Measurements from ENCODE around the gene NEK8. TPM values are rescaled to one million over a fixed set of nuclear protein-coding genes. Genes with fewer than 3 reads are reported as not detected.

NEK8 gene
- polyA plus RNA-seq, 1 donor from 2014 or later, result 1.5 TPM

GRCh38 chr17:28726627-28727491 is 1.7 kb upstream of the NEK8 start:
- Histone ChIP-seq H3K36me3 (ENCODE audit: insufficient read depth, low read length) (no peaks in the 10 kb centered on the region), H3K27me3 (ENCODE audit: insufficient read depth, low read depth, low read length) (peaks cover 4% of the 10 kb centered on the region), H3K9me2 (ENCODE audit: insufficient read depth, low read length) (no peaks in the 10 kb centered on the region), H3K79me2 (replicated peaks; ENCODE audit: insufficient read depth, low read length) (no peaks in the 10 kb centered on the region), H3K27ac (ENCODE audit: low read length) (no peak overlapping the region), H3K9me3 (ENCODE audit: low read length) (no peaks in the 10 kb centered on the region), H3F3A (ENCODE audit: insufficient read depth, low read length, poor library complexity, severe bottlenecking) (no peaks in the 10 kb centered on the region), H3K4me2 (ENCODE audit: low read length) (peak overlapping the region; percentile 94), H3K9ac (ENCODE audit: low read length) (peak overlapping the region; percentile 39), H4K20me1 (ENCODE audit: insufficient read depth) (no peaks in the 10 kb centered on the region), H3K4me3 (ENCODE audit: low read length) (peak overlapping the region; percentile 93), H2AFZ (ENCODE audit: low read depth, low read length) (no peak overlapping the region)
- TF ChIP-seq MXI1 (conservative IDR thresholded peaks at IDR 0.05; ENCODE audit: poor library complexity, severe bottlenecking) (peak; percentile 56), CTCF (IDR thresholded peaks at IDR 0.05; ENCODE audit: poor library complexity, severe bottlenecking) (peak; percentile 98), POLR2AphosphoS5 (IDR thresholded peaks at IDR 0.05) (no peak), EZH2 (IDR thresholded peaks at IDR 0.05; ENCODE audit: borderline replicate concordance, insufficient read depth, low read length, poor library complexity, severe bottlenecking) (no peak), REST (IDR thresholded peaks at IDR 0.05; ENCODE audit: borderline replicate concordance) (no peak), RAD21 (conservative IDR thresholded peaks at IDR 0.05) (peak; percentile 97), SMC3 (conservative IDR thresholded peaks at IDR 0.05; ENCODE audit: poor library complexity) (peak; percentile 84)

GRCh38 chr17:28729950-28730330 is 1.4 kb downstream of the NEK8 start:
- H3K9me2 ChIP-seq (ENCODE audit: insufficient read depth, low read length), result no peaks in the 10 kb centered on the region
- H3K9ac ChIP-seq (ENCODE audit: low read length), result no peak overlapping the region
- H3F3A ChIP-seq (ENCODE audit: insufficient read depth, low read length, poor library complexity, severe bottlenecking), result no peaks in the 10 kb centered on the region
- H3K9me3 ChIP-seq (ENCODE audit: low read length), result no peaks in the 10 kb centered on the region
- no peak overlapping the region for H3K4me3 ChIP-seq (ENCODE audit: low read length)
- no peaks in the 10 kb centered on the region for H3K36me3 ChIP-seq (ENCODE audit: insufficient read depth, low read length)
- H3K27ac ChIP-seq (ENCODE audit: low read length), result no peak overlapping the region
- H3K27me3 ChIP-seq (ENCODE audit: insufficient read depth, low read depth, low read length), result peaks cover 4% of the 10 kb centered on the region
- H3K4me2 ChIP-seq (ENCODE audit: low read length), result no peak overlapping the region
- TF ChIP-seq RAD21 (conservative IDR thresholded peaks at IDR 0.05) (no peak), SMC3 (conservative IDR thresholded peaks at IDR 0.05; ENCODE audit: poor library complexity) (no peak), POLR2AphosphoS5 (IDR thresholded peaks at IDR 0.05) (no peak), TAF1 (IDR thresholded peaks at IDR 0.05; ENCODE audit: low read depth) (no peak), REST (IDR thresholded peaks at IDR 0.05; ENCODE audit: borderline replicate concordance) (no peak), MXI1 (conservative IDR thresholded peaks at IDR 0.05; ENCODE audit: poor library complexity, severe bottlenecking) (no peak), EZH2 (IDR thresholded peaks at IDR 0.05; ENCODE audit: borderline replicate concordance, insufficient read depth, low read length, poor library complexity, severe bottlenecking) (no peak), CTCF (IDR thresholded peaks at IDR 0.05; ENCODE audit: poor library complexity, severe bottlenecking) (no peak), EP300 (conservative IDR thresholded peaks at IDR 0.05; ENCODE audit: poor library complexity, severe bottlenecking) (no peak)
- no peaks in the 10 kb centered on the region for H4K20me1 ChIP-seq (ENCODE audit: insufficient read depth)
- no peaks in the 10 kb centered on the region for H3K79me2 ChIP-seq (replicated peaks; ENCODE audit: insufficient read depth, low read length)
- H2AFZ ChIP-seq (ENCODE audit: low read depth, low read length), result no peak overlapping the region
